Measurements from ENCODE around the gene EFNA5.

Gene EFNA5

DNA sequence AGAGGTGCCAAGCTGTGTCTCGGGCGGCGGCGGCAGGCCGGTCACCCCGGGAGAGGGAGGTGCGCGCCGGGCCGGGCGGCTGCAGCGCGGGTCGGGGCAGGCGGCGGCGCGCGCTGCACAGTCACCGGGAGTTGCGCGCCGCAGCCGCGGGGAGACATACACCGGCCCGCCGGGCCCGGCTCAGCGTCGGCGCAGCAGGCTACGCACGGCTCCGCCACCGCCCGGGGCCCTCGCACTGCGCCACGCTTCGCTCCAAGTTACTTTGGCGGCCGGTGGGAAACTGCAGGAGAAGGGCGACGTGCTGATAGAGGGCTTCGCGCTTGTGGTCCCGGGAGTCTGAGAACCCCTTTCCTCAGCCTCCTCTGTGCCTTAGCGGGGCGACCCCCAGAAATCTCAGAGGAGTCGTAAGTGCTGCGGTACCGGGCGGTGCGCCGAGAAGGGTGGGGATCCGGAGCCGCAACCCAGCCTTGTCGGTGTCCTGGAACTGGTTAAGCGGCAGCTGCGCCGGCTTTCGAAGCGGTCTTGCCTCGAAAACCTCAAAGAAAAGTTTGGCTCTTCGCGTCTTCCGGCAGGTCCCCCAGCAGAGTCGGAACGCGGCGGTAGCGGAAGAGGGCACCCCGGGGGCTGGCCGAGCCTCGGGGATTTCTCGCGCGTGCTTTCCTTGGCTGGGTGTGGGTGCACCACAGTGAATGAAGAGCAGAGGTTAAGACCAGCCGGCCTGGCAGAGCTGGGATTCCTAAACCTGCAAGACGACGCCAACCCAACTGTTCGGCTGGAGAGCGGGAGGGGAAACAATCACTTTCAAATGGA lies at the start of gene EFNA5:
Gene EFNA5, minus strand, starts transcription at position 6 of the 810 bp plus-strand sequence.
- DNase-seq, result no peak

DNA sequence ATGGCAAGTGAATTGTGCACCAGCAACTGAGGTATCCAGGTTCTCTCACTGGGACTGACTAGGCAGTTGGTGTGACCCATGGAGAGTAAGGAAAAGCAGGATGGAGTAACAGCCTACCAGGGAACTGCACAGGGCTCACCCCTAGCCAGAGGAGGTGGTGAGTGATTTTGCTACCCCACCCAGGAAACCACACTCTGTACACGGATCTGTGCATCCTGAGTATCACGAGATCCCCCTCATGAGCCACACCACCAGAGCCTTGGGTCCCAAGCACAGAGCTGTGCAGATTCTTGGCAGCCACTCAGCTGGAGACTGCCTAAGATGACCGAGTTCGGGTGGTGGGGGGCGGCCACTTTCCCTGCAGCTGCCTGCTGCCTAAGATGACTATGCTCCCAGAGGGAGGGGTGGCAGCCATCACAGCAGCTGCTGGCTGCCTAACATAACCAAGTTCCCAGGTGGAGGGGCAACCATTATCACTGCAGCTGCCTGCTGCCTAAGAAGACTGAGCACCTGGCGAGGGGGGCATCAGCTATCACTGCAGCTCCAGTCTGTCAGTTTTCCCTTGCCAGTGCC lies 48.4 kb upstream of the EFNA5 start:
- no peak for DNase-seq

DNA sequence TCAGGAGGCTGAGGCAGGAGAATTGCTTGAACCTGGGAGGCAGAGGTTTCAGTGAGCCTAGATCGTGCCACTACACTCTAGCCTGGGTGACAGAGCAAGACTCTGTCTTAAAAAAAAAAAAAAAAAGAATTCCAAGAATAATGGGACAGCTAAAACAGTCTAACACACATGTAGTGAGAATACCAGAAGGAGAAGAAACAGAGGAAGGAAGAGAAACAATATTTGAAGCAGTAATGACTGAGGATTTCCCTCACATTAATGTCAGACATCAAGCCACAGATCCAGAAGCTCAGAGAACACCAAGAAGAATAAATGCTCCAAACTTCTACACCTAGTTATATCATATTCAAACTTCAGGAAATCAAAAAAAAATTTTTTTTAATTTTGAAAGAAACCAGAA lies 47.1 kb upstream of the EFNA5 start:
- no peak for DNase-seq

DNA sequence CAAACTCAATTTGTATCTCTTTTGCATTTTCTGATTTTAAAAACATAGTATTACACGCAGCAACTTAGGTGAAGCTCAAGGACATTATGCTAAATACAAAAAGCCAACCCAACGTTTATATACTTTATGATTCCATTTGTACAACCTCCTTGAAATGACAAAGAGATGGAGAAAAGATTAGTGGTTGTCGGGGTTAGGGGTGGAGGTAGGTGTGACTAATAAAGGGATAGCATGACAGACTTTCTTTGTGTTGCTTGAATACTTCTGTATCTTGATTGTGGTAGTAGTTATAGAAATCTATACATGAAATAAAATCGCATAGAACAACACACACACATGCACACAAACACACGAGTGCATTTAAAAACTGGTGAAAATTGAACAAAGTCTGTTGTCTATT lies 42.5 kb upstream of the EFNA5 start:
- no peak for DNase-seq

DNA sequence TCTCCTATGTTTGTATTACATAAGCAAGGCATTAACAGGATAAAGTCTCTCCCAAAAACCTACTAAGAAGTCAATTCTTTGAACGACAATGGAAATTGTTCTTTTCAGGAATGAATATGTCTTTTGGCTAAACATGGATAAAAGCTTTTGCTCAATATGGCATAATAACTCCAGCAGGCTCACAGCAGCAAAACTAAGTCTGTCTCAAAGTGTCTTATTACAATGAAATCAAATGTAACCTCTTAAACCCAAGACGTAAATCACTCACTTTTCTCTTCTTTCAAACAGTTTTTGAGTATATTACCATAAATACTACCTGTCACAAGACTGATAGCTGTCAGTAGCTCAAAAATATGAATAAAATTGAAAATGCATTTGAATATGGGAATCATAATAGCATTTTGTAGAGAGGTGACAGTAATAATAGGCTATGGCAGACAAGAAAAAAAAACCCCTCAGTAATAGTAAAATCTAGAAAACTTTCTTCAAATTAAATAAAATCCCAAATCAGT lies 41.7 kb upstream of the EFNA5 start:
- DNase-seq, result no peak

DNA sequence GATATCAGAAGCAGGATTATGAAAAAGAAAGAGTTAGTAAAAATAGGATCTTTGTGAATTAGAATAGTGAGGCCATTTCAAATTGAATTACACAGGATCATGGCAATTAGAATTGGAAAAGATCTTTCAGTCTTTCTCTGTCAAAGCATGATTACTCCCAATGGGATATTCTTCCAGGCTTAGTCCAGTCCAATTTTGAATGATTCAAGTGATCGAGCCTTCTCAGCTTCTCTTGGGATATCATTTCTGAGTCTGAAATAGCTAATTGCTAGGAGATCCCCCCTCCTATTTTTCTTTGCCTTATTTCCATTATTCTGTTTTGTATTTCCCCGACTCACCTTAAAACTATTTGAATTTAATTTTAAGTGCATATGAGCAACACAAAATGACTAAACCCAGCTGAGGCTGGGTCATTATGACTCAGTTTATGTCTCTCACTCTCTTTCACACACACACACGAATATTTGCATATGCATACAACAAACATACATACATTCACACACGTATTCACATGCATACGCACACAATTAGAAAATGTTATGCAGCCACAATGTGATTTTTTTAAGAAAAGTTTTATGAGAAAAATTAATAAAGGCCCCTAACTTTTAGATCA lies 34.8 kb upstream of the EFNA5 start:
- DNase-seq, result no peak

DNA sequence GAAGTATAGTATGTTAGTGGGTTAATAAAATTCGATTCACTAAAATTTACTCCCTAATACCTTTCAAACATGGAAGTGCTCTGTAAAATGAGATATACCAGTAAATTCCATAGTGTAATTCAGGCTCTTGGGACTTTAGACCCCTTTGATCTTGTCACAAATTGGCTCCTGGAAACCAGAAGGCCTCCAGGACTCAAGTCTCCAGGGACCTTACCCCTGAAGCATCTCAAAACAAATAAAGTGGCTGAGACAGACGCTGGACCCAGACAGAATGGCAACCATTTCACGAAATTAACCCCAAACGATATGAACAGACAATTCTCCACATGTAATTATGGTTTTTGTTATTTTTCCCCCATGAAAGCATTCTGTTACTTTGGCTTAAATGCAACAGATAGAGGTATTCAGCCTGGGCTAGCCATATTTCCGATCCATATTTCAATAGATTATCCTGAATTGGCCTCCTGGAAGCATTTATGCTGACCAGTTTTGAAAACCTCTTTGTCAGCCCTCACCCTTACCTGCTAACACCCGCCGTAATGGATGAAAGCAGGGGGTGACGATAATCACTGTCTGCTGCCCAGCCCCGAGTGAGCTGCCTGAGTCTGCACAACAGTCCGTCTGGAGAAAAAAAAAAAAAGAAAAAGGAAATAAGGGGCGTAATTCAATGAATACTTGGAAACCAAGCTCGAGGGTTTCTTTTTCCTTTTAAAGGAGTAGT lies 34.1 kb upstream of the EFNA5 start:
- DNase-seq, result no peak

DNA sequence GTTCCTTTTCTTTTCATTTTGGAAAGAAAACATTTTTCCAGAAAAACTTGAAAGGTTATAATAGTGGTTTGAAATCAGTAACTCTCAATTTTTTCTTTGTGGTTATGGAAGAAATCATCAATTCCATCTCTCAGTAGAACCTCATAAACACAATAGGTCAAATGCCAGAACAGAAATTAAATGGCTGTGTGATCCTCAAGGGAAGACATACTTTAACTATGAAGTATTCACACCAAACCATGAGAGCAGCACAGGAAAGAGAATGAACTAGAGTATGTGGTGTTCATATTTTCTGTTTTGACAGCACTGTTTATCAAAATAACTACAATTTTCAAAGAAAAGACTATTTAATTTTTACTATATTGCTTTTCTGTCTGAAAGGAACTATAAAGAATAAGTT lies 29.7 kb upstream of the EFNA5 start:
- no peak for DNase-seq

DNA sequence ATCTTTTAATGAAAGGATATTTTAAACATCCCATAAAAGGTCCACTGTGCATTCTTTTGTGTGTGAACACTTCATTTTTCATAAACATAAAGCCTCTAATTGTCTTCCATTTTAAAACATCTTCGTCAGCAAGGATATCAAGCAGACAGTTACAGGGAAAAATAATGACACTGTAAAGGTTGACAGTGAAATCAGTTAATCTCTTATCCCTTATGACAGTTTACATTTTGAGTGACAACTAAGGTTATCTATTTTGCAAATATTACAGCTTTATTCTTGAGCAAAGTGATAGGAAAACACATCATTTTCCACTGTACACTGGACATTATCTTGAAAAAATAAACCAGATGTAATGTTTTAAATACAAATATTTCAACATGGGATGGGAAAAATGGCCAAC lies 28.7 kb upstream of the EFNA5 start:
- DNase-seq, result no peak

DNA sequence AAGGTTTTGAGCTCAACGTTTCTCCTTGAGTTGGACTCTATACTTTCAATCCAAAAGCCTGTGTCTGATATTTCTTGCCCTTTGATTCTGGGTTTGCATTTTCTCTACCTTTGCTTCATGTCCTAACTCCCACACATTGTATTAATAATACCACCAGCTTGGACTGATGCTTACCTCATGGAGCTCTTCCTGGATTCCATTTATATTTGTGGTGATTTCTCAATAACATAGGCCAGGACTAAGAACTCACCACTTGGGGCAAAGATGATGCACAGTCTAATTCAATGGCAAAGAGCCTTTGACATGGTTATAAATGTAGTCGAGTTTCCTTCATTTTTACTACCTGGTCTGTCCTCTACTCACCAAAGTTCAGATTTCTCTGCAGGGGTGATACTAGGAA lies 27.5 kb upstream of the EFNA5 start:
- no peak for DNase-seq

DNA sequence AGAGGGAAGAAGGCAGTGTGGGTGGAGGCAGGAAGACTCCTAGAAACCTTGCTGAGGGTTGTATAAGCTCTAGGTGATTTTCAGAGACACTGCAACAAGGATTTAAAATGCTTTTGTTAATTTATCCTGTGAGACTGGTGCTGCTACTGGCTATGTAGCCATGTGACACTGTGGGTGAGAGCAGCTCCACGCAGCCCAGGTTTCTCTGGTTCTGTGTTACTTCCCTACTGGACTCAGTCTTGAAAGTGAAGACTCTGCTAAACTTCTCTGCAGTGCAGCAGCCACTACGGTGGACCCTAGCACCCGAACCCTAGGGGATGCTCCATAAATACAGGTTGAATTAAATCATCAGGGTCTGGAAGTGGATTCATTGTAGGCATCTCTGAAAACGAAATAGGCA lies 25.8 kb upstream of the EFNA5 start:
- no peak for DNase-seq

DNA sequence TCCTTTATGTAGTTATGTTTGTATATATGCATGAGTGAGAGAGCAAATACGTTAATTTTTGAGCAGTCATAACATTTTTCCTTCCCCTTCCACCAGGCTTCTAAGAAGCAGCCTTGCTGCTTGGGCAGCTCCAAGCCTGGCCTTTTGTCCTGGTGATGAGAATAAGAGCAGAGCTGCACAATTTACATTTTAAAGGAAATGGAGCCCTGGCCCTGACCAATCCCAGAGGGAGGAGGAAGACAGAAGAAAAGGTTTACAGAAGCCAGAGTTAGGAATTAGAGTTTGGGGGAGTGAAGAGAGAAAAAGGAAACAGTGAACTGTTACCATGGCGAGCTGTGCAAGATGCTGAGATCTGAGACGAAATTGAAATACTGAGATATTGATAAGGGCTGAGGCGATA lies 25.3 kb upstream of the EFNA5 start:
- DNase-seq, result no peak

DNA sequence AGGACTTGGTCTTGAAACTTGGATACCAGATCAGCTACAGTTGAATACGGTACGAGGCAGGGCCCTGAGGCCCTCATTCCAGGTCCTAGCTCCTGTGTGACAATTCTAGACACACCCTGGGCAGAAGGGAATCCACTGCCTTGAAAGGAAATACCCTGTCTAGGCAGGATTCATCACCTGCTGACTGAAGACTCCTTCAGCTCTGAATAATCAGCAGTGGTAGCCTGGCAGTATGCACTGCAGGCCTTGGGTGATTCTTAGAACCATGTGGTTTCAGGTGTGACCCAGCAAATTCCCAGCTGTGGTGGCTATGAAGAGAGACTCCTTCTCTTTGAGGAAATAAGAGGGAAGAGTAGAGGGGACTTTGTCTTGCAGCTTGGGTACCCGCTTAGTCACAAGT lies 17.2 kb upstream of the EFNA5 start:
- DNase-seq, result no peak

DNA sequence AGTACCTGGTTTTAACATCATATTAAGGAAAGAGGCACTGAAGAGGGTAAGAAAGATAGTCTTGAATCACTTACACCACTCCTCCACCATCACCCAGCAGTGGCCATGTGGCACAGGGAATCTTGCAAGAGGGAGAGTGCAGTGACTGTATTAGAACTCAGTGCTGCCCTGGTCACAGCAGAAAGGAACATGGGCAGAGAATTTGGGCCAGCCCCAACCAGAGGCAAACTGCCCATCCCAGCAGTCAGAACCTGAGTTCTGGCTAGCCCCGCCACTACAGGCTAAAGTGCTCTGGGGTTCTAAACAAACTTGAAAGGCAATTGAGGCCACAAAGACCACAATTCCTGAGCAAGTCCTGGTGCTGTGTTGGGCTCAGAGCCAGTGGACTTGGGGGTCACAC lies 16.7 kb upstream of the EFNA5 start:
- DNase-seq, result no peak

DNA sequence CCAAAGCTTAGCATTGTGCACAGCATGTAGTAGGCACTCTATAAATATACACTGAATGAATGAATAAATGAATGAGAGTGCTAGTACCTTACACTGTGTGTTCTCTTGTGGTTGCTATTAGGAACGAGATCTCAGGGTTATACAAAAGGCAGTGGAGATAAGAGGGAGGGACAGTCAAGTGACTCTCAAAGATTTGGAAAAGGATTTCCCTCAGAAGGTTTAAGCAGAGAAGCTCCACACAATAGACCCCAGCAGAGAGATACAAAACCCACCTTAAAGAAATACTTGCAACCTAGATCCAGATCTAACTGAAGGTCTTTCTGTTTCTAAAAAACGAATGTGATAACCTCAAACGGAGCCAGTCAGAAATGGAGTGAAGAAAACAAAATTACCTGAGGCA lies 11.8 kb upstream of the EFNA5 start:
- DNase-seq, result no peak

DNA sequence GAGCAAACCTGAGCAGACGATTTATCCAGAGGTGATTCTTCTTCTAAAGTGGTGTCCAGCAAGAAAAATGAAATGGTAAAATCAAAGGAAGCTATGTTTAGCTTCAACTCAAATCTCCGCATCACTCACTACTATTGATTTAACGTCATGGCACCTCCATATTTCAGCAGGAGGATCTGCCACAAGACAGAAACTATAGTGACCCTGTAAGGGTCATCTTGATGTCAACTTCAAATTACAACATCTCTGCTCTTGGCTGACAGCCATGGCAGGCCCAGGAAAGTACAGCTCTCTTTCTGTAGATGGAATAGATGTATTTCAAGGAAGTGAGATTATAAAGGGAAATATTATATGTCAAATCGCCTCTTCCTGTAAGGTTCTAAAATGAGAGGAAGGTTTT lies 10.1 kb upstream of the EFNA5 start:
- no peak for DNase-seq

DNA sequence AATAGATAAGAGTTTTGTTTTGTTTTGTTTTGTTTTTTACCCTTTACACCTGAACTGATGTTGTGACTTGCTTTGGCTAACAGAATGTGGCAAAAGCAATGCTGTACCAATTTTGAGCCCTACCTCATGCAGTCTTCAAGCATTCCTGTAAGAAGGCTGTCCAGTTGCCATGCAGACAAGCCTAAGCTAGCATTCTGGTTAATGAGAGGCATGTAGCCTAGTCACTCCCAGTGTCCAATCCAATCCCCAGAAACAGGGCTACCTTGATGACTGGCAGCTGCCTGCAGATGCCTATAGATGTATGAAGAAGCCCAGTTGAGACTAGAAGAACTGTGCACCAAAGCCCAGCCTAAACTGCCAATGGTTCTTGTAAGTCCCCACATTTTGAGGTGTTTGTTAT lies 9.4 kb upstream of the EFNA5 start:
- DNase-seq, result no peak

DNA sequence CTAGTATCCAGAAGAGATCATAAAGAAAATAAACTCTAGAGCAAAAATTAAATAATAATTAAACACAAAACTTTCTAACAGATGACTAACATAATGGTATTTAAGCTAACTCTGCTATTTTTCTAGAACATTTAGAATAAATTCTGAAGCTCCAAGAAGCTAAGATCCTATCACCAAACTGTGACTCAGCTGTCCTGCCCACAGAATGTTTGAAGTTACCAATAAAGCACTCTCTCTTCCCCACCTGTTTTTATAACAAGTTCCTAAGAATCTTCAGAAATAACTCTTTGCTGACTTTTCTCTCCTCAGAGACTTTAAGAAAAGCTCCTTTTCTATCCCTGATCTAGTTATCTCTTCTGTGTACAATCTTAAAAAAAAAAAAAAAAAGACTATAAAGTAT lies 6.0 kb upstream of the EFNA5 start:
- no peak for DNase-seq

DNA sequence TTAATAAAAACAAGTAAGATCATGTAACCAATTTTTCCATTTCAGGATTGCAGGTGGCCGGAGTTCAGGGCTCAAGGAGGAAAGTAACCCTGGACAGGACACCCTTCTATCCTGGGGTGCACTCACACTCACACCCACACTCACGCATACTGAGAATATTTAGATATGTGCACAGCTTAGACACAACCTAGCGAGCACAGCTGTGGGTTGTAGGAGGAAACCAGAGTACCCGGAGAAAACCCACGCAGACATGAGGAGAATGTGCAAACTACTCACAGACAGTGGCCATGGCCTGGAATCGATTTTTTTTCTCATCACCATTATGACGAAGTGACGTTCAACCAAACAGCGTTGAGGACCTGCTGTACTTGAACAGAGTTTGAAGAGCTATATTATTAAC lies 4.5 kb upstream of the EFNA5 start:
- no peak for DNase-seq

DNA sequence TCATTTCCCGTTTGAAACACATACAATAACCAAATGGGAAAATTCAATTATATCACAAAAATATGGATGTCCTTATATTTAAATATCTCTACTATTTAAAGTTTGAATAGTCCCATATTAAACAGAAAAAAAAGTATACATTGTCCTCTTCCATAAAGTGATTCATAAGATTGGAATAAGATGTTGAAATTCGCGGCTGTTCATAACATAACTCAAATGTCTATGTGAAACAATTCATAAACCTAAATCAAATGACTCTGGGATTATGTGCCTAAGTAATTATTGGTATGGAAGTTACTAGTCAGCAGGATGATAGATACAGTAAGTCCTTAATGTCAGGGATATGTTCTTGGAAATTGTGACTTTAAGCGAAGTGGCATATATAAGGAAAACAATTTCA lies 3.9 kb upstream of the EFNA5 start:
- no peak for DNase-seq

DNA sequence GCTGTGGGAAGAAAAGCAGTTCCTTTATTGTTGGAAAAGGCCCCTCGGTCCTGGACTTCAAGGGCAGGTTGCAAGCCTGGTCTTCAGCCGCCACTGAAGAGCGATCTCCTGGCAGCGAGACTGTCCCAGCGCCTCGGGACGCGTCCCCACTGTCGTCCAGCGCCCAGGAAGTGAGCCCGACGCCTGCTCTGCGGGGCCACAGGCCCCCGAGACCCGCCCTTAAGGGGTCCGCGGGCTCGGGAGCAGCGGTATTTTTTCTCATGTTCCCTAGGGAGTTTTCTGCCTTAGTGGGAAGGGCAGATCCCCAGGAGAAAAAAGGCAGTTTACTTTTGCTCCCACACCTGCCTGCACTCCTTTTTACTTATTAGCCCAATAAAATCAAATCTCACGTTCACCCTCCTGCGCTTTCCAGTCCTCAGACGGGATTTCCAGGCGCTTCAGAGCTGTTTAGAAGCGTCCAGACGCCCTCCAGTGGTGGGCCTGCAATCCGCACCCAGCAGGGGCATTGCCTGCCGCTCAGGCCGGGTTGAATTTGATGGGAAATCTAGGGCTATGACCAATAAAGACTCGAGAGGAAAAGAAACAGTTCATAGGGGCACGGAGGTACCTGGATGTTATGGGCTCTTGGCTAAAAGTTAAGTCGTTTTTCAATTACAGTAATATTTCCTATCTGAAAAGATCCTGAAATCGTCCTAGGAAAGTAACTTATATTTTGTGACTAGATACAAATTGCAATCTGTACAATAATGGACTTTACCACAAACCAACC lies 2.8 kb upstream of the EFNA5 start:
- peak; percentile 60 for DNase-seq

DNA sequence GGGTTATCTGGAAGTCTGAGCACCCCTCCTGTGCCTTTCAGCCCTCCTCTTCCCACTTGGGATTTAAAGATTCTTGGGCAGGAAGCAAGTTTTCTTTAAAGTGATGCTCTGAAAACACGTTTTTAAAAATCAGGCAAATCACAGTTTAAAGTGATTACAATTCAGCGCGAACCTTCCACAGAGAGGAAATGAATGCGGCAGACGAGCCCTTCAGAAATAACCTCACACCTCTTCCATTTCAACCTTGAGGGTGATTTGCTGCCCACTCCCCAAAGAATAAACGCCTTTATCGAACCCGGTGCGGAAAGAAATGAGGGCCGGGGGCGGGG lies 2.3 kb upstream of the EFNA5 start:
- DNase-seq, result no peak

Data from DMS153 (cell line).